Heart left ventricle (tissue), 13 donors: Measurements from ENCODE around the gene KLHL2.

ENCODE experiments used
- POLR2A ChIP-seq, 2 donors: fragments of 450-650 bp; IDR thresholded peaks; one replicate each; pipeline ENCODE4 v1.6.1; 2017; ENCODE audit warnings: antibody characterized with exemption in 2 of 2, mild to moderate bottlenecking in 2 of 2, moderate library complexity in 2 of 2
- TF ChIP-seq, protein P1 (sequence below), 12 donors: fragments of 200-600 bp; sonication (generic) in 4 of 12; IDR thresholded peaks; one replicate each; pipeline versions ENCODE4 v1.5.0 to v1.8.0; 2018 to 2022; ENCODE audit warnings: antibody characterized with exemption in 12 of 12, mild to moderate bottlenecking in 5 of 12
- donor health status: ischemic (EF 13 %, LVEDD 7.1; RV severe dilation, severe dysfunction).
- donor health status: DM: no; HTN: yes; CAD: no.
- donor health status: DM: no; HTN: no; CAD: no.
- donor health status: ischemic (EF 25% LVEDD 6.9; RV normal size, moderate dysfunction).
- donor health status: ischemic (EF 25% LVEDD 5.7; RV mildly dilated, moderate dysfunction).
- donor health status: ischemic (EF 35%, LVEDD 5.7; RV mildly dilated, moderate dysfunction).
- donor health status: nonischemic (EF 11% LVEDD 7.7; RV severe dilation, severe dysfunction).
- donor health status: DM: yes; HTN: yes; CAD: no.
- donor health status: PGD.
- donor health status: ischemic (EF 29% LVEDD 5.4; RV normal size, mild dysfunction).
- donor health status: nonischemic (EF 23%, LVEDD 6.1; RV moderate dilation, normal function).

- TF ChIP-seq, protein P1, sequence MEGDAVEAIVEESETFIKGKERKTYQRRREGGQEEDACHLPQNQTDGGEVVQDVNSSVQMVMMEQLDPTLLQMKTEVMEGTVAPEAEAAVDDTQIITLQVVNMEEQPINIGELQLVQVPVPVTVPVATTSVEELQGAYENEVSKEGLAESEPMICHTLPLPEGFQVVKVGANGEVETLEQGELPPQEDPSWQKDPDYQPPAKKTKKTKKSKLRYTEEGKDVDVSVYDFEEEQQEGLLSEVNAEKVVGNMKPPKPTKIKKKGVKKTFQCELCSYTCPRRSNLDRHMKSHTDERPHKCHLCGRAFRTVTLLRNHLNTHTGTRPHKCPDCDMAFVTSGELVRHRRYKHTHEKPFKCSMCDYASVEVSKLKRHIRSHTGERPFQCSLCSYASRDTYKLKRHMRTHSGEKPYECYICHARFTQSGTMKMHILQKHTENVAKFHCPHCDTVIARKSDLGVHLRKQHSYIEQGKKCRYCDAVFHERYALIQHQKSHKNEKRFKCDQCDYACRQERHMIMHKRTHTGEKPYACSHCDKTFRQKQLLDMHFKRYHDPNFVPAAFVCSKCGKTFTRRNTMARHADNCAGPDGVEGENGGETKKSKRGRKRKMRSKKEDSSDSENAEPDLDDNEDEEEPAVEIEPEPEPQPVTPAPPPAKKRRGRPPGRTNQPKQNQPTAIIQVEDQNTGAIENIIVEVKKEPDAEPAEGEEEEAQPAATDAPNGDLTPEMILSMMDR (IDR thresholded peaks at IDR 0.05) = no peak
- no peak for TF ChIP-seq POLR2A (IDR thresholded peaks at IDR 0.05)
Observed at GRCh38 chr4:165336743-165337142, 129.4 kb downstream of the KLHL2 start.
